Spleen (tissue), 11 donors: ENCODE data around the gene POLR2F. TPM values are rescaled to one million over a fixed set of nuclear protein-coding genes. Genes with fewer than 3 reads are reported as not detected.

Experiments used
- DNase-seq: peaks from one replicate; pipeline ENCODE4 v3.0.0-alpha.2; 2020
- H3K27ac ChIP-seq, 8 donors: fragments of 200-600 bp; sonication (generic) in 7 of 8; 1 replicate in 4 of 8; 2 replicates in 4 of 8; pipeline versions ENCODE4 v1.5.0 to v1.8.0; 2016 to 2021; ENCODE audit warnings: inconsistent platforms in 4 of 8, mild to moderate bottlenecking in 4 of 8, moderate library complexity in 1 of 8
- H3K27me3 ChIP-seq, 7 donors: fragments of 200-600 bp; sonication (generic) in 6 of 7; replicated peaks in 1 of 7; 1 replicate in 4 of 7; 2 replicates in 3 of 7; pipeline versions ENCODE4 v1.5.0 to v1.8.0; 2016 to 2021; ENCODE audit warnings: inconsistent platforms in 3 of 7, mild to moderate bottlenecking in 1 of 7
- H3K36me3 ChIP-seq, 6 donors: fragments of 200-600 bp; sonication (generic) in 5 of 6; 1 replicate in 4 of 6; 2 replicates in 2 of 6; pipeline versions ENCODE4 v1.5.0 to v1.8.0; 2016 to 2021; ENCODE audit warnings: inconsistent platforms in 2 of 6
- H3K4me1 ChIP-seq, 6 donors: fragments of 200-600 bp; sonication (generic) in 5 of 6; 1 replicate in 3 of 6; 2 replicates in 3 of 6; pipeline versions ENCODE4 v1.5.0 to v1.8.0; 2016 to 2021; ENCODE audit warnings: inconsistent platforms in 3 of 6
- H3K4me3 ChIP-seq, 8 donors: fragments of 200-600 bp; sonication (generic) in 7 of 8; 1 replicate in 4 of 8; 2 replicates in 4 of 8; pipeline versions ENCODE4 v1.5.0 to v1.8.0; 2016 to 2021; ENCODE audit warnings: inconsistent platforms in 4 of 8, mild to moderate bottlenecking in 4 of 8, moderate library complexity in 2 of 8
- H3K9me3 ChIP-seq, 8 donors: fragments of 200-600 bp; sonication (generic) in 7 of 8; 1 replicate in 4 of 8; 2 replicates in 4 of 8; pipeline versions ENCODE4 v1.5.0 to v1.8.0; 2016 to 2021; ENCODE audit warnings: inconsistent platforms in 4 of 8
- POLR2A ChIP-seq, 3 donors: fragments of 450-650 bp; IDR thresholded peaks; one replicate each; pipeline ENCODE4 v1.5.1; 2017; ENCODE audit warnings: antibody characterized with exemption in 3 of 3, mild to moderate bottlenecking in 1 of 3
- POLR2AphosphoS5 ChIP-seq, 3 donors: sonication (generic); formaldehyde crosslinking; IDR thresholded peaks; one replicate each; pipeline ENCODE4 v1.5.1; 2017; ENCODE audit warnings: antibody characterized with exemption in 3 of 3
- WGBS, 5 donors: extraction: QIAGEN DNeasy Blood & Tissue Kit in 3 of 5; methylation state at CpG; one replicate each; pipeline versions ENCODE4 v1.1.5 to v1.1.7; 2013 to 2018; 5-methylcytosine and 5-hydroxymethylcytosine counted together
- intact Hi-C: fragments of 100-400 bp; cut with DNase I; formaldehyde crosslinking; loops from one replicate; pipeline ENCODE4 v1.15.0; 2023; ENCODE audit warnings: low total_unique reads
- polyA plus RNA-seq, 3 donors: library from polyadenylated mRNA; stranded (reverse); fragments of 200-250 nt; gene quantifications; one replicate each; pipeline ENCODE4 v1.2.1, GENCODE V29; 2013
- total RNA-seq, 7 donors: library from RNA; depleted of rRNA in 3 of 7; stranded (reverse); fragments of >200 nt in 3 of 7; fragmentation: NEBNext Ultra II Directional in 4 of 7; extraction: Animal tissue kit (Norgen Biotek cat#: 25700) in 4 of 7; gene quantifications; one replicate each; pipeline versions ENCODE4 v1.1.0 to v1.2.1, GENCODE V29; 2016 to 2021
- TF ChIP-seq, protein P1 (sequence below), 11 experiments: fragments of 200-600 bp in 7 of 11; fragments of 450-650 bp in 4 of 11; sonication (generic) in 4 of 11; IDR thresholded peaks in 8 of 11; conservative IDR thresholded peaks in 3 of 11; 1 replicate in 7 of 11; 2 replicates in 4 of 11; pipeline versions ENCODE4 v1.4.0 to v1.8.0; 2016 to 2021; ENCODE audit warnings: antibody characterized with exemption in 11 of 11, inconsistent platforms in 4 of 11, mild to moderate bottlenecking in 1 of 11
- donor health status: healthy with polysubstance abuse.
- donor health status: DM: no; HTN: no; CAD: no; lungs with moderate emphysema.
- donor health status: DM: no; HTN: no; CAD: no.
- donor health status: Bipolar disorder and iron deficiency.
- donor health status: healthy.
- donor health status: DM: no; HTN: no; CAD: no.
- donor health status: DM: yes; HTN: yes; CAD: no.

The POLR2F gene
- total and polyA plus RNA-seq, 10 donors, result 28.0 to 111 (median 37.4) TPM

DNA sequence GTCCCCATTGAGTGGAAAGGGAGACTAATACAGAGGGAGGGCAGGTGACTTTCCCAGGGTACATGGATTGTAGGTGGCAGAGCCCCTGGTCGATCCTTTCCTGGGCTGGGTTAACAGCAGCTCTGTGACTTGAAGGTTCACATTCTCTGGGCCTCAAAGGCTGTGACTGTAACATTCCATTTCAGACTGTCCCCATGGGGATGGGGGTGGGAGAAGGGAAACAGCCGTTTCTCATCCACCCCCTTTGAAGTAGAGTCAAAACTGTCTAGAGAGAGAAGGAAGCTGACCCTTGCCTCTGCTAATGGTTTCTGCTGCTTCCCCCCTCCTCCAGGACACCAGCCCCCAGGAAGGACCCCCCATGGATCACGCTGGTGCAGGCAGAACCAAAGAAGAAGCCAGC is 28.2 kb upstream of the POLR2F start:
- Histone ChIP-seq H3K9me3 (no peaks in the 10 kb centered on the region), H3K4me3 (no peak overlapping the region), H3K36me3 (peaks cover 0 to 98% (median 50%) of the 10 kb centered on the region in 6 donors), H3K27ac (no peak overlapping the region), H3K27me3 (peaks cover 0 to 4% (median 0%) of the 10 kb centered on the region in 7 donors), H3K4me1 (peaks cover 0 to 7% (median 3%) of the 10 kb centered on the region in 6 donors)
- intact Hi-C loops, result no loop called here
- TF ChIP-seq, protein P1, sequence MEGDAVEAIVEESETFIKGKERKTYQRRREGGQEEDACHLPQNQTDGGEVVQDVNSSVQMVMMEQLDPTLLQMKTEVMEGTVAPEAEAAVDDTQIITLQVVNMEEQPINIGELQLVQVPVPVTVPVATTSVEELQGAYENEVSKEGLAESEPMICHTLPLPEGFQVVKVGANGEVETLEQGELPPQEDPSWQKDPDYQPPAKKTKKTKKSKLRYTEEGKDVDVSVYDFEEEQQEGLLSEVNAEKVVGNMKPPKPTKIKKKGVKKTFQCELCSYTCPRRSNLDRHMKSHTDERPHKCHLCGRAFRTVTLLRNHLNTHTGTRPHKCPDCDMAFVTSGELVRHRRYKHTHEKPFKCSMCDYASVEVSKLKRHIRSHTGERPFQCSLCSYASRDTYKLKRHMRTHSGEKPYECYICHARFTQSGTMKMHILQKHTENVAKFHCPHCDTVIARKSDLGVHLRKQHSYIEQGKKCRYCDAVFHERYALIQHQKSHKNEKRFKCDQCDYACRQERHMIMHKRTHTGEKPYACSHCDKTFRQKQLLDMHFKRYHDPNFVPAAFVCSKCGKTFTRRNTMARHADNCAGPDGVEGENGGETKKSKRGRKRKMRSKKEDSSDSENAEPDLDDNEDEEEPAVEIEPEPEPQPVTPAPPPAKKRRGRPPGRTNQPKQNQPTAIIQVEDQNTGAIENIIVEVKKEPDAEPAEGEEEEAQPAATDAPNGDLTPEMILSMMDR (IDR thresholded peaks at IDR 0.05 in 8 of 11, conservative IDR thresholded peaks at IDR 0.05 in 3 of 11), result no peak
- TF ChIP-seq POLR2A (IDR thresholded peaks at IDR 0.05) (no peak), POLR2AphosphoS5 (IDR thresholded peaks at IDR 0.05) (no peak)
- whole genome bisulfite sequencing, 5 donors, result 79 to 94% (median 88%) methylated on average over 2 to 3 of the region's 3 CpGs
- no peak for DNase-seq

GRCh38 chr22:37925767-37926166 is 27.7 kb upstream of the POLR2F start:
- Histone ChIP-seq H3K4me3 (no peak overlapping the region), H3K9me3 (no peaks in the 10 kb centered on the region), H3K27ac (no peak overlapping the region), H3K4me1 (peaks cover 0 to 7% (median 6%) of the 10 kb centered on the region in 6 donors), H3K36me3 (peaks cover 0 to 98% (median 50%) of the 10 kb centered on the region in 6 donors), H3K27me3 (peaks cover 0 to 4% (median 0%) of the 10 kb centered on the region in 7 donors)
- intact Hi-C loops, result no loop called here
- DNase-seq, result no peak
- 92 to 98% (median 97%) methylated on average over 10 to 15 of the region's 15 CpGs for WGBS, 5 donors
- TF ChIP-seq, protein P1 (IDR thresholded peaks at IDR 0.05 in 8 of 11, conservative IDR thresholded peaks at IDR 0.05 in 3 of 11), result no peak
- no peak for TF ChIP-seq POLR2AphosphoS5 (IDR thresholded peaks at IDR 0.05)
- TF ChIP-seq POLR2A (IDR thresholded peaks at IDR 0.05), result no peak

DNA sequence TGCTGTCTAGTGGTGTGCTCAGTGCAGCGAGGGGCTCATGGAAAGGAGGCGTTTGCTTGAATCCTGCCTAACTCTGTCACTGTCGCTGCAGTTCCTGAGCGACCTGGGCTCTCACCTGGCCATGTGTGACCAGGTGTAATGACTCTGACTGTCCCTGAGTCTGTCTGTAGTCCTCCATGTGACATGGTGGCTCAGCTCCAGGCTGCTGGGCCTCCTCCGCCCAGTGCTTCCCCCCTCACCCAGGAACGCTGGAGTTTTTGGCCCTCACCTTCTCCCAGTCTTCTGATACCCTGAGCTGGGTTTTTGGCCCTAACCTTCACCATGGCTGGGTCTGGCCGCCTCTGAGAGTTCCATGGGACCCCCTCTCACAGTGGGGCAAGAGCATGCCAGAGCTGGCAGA is 27.1 kb upstream of the POLR2F start:
- DNase-seq, result no peak
- intact Hi-C loops, result no loop called here
- Histone ChIP-seq H3K27me3 (peaks cover 0 to 4% (median 0%) of the 10 kb centered on the region in 7 donors), H3K4me1 (peaks cover 0 to 12% (median 8%) of the 10 kb centered on the region in 6 donors), H3K4me3 (no peak overlapping the region), H3K27ac (no peak overlapping the region), H3K9me3 (no peaks in the 10 kb centered on the region), H3K36me3 (peaks cover 0 to 93% (median 51%) of the 10 kb centered on the region in 6 donors)
- TF ChIP-seq, protein P1 (IDR thresholded peaks at IDR 0.05 in 8 of 11, conservative IDR thresholded peaks at IDR 0.05 in 3 of 11), result no peak
- TF ChIP-seq POLR2AphosphoS5 (IDR thresholded peaks at IDR 0.05) (no peak), POLR2A (IDR thresholded peaks at IDR 0.05) (no peak)
- 91 to 98% (median 97%) methylated on average over 7 of the region's 7 CpGs for WGBS, 5 donors

DNA sequence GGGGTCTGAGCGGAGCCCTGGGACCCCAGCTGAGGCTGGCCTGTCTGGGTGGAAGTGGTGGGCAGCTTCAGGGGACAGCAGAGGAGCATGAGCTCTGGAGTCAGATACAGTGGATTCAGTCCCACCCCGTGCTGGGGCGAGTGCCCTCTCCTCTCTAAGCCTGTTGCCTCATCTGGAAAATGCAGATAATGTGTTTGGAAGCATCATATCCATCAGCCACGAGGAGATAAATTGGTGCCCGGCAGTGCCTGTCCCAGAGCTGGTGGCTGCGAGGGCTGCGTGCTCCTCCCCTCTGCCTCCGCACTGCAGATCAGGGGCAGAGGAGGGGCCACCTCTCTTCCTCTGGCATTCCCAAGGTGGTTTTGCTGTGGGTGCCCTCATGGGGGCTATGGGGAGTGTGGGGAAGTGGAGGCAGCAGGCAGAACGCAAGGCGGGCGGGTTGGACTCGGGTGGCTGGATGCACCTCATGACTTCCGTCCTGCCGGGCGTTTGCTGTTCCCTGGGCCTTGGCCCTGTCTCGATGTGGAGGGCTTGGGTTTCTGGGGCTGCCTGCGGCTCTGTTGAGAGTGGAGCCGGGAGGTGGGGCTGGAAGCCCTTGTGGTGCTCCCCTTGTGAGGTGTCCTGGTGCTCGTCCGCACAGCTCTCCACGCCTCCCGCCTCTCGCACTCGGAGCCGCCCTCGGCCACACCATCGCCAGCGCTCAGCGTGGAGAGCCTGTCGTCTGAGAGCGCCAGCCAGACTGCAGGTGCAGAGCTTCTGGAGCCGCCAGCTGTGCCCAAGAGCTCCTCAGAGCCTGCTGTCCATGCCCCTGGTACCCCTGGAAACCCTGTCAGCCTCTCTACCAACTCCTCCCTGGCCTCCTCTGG is 26.5 kb upstream of the POLR2F start:
- Histone ChIP-seq H3K9me3 (no peaks in the 10 kb centered on the region), H3K36me3 (peaks cover 0 to 93% (median 48%) of the 10 kb centered on the region in 6 donors), H3K4me3 (no peak overlapping the region), H3K27me3 (peaks cover 0 to 4% (median 0%) of the 10 kb centered on the region in 7 donors), H3K4me1 (peaks cover 0 to 19% (median 8%) of the 10 kb centered on the region in 6 donors), H3K27ac (no peak overlapping the region)
- TF ChIP-seq, protein P1 (IDR thresholded peaks at IDR 0.05 in 8 of 11, conservative IDR thresholded peaks at IDR 0.05 in 3 of 11), result no peak
- TF ChIP-seq POLR2A (IDR thresholded peaks at IDR 0.05), result no peak
- 92 to 97% (median 94%) methylated on average over 9 to 32 of the region's 32 CpGs for WGBS, 5 donors
- no peak for DNase-seq
- intact Hi-C loops, result no loop called here
